Dedifferentiated amniotic fluid mesenchymal stem cell (primary cell): ENCODE results near the gene EWSR1.
A peak's percentile ranks its signal among the peaks of the same experiment; 100 is the strongest.
"Not testable (repeated sequence)": the region's sequence is repeated elsewhere in the genome, so short reads cannot be mapped to it uniquely, and the experiment has no call there.

Experiments
- DNase-seq: peaks from one replicate; pipeline ENCODE4 v3.0.0-alpha.2; 2016; ENCODE audit errors: extremely low spot score

The EWSR1 gene

GRCh38 chr22:29245626-29246385 lies 22.3 kb upstream of the EWSR1 start:
- DNase-seq, result peak; percentile 56

GRCh38 chr22:29247891-29248290 lies 20.2 kb upstream of the EWSR1 start:
- DNase-seq, result not testable (repeated sequence)

- no peak for DNase-seq
These were observed 16.8 kb upstream of the EWSR1 start for GRCh38 chr22:29251265-29251664.

- no peak for DNase-seq
These were observed 15.8 kb upstream of the EWSR1 start for GRCh38 chr22:29251981-29252911.

DNA sequence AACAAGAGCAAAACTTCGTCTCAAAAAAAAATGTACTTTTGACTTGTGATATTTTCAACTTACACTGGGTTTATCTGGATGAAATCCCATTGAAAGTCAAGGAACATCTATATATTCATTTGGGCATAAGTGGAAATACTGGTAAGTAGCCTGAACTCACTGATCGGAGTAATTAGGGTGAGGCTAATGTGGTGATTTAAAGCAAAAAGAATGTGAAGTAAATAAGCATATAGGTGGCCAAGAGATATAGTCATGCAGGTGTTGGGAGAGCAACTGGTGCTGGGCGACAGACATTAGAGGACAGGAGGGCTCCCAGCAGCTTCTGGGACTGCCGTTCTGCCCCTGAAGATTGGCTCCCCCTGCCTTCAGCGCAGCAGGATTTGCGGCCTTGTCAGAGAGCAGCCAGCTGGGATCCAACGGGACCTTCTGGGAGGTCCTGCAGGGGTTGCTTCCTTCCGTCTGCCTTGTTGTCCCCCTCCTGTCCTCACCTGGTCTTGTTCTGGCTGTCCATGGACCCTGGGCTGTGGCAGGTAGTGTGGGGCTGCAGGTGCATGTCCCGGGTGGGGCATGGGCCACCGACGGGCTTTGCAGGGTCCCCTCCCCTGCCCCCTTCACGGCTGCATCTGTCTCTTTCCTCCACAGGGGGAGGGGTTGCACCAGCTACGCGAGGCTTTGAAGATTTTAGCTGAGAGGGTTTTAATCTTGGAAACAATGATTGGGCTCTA lies 14.3 kb upstream of the EWSR1 start:
- DNase-seq, result no peak

- no peak for DNase-seq
These were observed 13.8 kb upstream of the EWSR1 start for GRCh38 chr22:29254286-29254660.

DNA sequence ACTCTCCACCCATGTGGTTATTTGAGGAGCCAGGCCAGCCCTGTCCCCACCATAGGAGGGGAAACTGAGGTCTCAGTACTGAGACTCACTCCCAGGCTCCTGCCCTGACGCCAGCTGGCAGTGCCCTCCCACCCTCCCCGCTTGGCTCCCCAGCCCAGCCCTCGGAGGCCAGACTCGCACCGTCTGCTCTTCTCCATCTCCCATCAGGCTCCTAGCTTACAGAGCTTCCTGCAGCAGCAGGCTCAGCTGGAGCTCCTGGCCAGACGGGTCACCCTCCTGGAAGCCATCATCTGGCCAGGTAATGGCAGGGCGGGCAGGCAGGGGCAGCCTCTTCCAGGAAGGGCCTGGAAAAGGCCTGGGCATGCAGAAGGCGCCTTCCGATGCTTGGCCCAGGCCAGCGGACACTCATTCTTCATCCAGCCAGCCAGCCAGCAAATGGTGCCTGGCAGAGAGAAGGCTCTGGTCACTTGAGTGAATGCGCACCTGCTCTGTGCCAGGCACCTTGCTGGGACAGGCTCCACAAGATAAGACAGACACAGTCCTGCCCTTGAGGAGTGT lies 12.9 kb upstream of the EWSR1 start:
- no peak for DNase-seq

DNA sequence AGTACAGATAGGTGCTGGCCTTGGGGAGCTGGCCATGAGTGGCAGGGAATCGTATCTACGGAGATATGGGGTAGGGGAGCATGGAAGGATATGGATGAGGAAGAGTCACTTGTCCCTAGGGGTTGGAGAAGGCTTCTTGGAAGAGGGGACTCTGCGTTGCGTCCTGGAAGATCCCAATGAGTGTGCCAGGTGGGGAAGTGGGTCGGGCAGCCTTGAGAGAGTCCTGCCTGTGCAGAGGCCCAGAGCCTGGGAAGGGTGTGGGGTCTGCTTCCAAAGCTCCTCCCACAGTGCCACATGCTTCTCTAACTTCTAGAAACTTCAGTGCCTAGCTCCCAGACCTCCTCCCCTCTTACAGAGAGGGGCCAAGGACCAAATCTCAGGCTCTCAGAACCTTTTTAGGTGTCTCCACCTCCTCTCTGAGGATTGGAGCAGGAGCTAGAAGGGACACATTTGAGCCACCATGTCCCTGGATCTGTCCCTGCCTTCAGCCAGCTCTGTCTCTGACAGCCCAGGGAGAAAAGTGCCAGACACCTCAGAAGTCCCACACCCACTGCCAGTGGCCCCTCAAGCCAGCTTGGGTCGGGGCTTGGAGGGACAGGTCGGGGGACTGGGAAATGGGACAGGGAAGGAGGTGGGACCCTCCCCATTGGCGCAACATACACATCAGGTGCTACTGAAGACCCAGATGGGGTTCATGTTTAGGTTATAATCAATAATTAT lies 11.3 kb upstream of the EWSR1 start:
- no peak for DNase-seq

- DNase-seq, result no peak
These were observed 10.3 kb upstream of the EWSR1 start for GRCh38 chr22:29257751-29258181.

DNA sequence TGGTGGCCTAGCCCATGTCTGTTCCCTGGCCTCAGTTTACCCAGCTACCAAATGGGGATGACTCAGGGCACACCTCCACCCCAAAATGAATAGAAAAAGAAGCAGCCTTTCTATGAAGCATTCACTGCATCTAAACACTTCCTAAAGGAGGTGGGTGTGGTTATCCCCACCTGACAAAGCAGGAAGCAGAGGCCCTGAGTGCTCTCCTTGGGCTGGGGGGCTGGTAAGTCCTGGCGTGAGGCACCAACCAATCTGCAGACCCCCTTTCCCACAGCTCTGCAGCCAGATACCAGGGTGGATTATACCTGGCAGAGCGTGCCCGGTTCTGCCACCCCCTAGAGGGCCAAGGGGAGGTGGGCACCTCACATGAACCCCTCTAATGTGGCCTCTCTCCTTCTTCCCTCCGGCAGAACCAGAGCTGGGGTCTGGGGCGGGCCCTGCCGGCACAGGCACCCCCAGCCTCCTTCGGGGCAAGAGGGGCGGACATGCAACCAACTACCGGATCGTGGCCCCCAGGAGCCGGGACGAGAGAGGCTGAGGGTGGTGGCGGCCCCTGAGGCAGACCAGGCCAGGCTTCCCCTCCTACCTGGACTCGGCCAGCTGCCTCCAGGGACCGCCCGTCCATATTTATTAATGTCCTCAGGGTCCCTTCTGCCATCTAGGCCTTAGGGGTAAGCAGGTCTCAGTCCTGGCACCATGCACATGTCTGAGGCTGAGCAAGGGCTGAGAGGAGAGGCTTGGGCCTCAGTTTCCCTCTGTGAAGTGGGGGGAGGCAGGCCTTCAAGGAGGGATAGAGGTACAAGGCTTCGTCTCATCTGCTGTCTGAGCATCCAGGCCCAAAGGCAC lies 9.4 kb upstream of the EWSR1 start:
- no peak for DNase-seq

DNA sequence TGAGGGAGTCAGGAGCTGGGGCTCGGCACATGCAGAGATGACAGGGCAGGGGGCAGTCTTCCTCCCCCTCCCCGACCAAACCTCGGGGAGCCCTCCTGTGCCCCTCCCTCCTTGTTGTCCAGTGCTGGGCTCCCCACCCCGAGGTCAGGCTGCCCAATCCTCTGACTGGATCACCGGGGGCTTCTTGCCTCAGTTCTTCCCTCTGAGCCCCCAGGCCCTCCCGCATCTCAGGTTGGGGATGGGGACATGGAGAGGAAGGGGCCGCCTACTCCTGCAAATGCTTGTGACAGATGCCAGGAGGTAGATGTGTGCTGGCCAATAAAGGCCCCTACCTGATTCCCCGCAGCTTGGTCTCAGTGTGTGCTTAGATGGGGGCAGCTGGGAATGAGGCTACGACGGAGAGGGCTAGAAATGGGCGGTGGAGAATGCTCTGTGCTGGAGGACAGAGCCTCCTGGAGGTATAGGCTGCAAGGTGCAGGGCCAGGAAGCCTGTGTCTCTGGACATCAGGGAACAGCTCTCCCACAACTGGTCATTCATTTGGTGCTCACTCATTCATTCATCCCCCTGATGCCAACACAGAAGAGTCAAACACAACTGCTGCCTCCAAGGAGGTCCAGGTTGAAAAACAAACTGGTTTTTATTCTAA lies 8.7 kb upstream of the EWSR1 start:
- no peak for DNase-seq

GRCh38 chr22:29260031-29260560 lies 8.0 kb upstream of the EWSR1 start:
- no peak for DNase-seq

- no peak for DNase-seq
These were observed 7.3 kb upstream of the EWSR1 start for GRCh38 chr22:29260601-29261315.

DNA sequence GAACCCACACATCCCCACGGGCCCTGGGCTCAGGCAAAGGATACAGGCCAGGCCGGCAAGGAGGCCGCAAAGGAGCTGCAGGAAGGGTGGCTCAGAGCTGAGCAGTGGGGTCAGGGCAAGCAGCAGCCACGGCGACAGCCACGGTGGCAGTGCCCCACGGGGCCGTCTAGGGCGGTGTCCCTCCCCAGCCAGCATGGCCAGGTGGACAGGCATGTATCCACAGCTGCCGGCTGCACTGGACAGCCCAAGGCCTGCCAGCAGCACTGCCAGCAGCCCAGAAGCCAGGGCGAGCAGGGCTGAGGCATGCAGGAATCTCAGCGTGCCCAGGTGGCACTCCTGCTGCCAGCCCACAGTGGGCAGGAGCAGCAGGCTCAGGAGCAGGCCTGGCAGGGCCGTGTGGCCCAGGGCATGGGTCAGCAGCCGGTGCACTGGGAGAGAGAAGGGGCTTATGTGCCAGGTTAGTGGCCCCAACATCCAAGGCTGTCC lies 4.2 kb upstream of the EWSR1 start:
- no peak for DNase-seq

DNA sequence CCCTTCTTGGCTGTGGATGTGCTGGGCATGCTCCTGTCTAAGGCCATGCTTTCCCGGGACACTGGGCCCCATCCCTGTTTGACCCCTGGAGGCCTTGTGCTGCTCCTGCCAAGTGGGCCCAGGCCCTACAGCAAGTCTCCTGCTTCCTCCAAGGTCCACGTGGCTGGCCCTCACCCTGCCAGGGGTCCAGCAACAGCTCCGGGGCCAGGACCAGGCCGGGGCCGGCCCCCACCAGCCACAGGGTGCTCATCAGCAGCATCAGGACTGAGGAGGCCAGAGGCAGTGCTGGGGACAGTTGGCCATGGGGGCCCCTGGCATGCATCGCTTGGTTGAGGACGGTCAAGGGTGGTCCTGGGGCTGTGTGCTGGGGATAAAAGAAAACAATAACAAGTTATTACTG lies 2.8 kb upstream of the EWSR1 start:
- DNase-seq, result no peak

DNA sequence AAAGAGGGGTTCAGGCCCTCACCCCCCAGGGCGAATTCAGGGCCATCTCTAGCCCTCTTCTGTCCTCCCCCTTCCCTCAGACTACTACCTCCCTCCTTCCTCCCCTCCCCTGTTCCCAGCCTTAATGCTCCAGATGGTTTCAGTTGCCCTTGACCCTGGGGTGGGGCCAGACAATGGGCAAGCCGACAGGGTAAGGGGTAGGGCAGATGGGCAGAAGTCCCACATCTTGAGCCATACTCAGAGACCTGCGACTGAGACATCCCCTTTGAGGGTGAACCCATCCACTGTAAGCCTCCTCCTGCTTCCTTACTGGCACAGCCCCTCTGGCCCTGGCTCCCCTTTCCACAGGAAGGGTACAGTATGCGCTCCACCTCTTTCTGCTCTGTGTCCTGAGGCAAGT lies 2.1 kb upstream of the EWSR1 start:
- no peak for DNase-seq

DNA sequence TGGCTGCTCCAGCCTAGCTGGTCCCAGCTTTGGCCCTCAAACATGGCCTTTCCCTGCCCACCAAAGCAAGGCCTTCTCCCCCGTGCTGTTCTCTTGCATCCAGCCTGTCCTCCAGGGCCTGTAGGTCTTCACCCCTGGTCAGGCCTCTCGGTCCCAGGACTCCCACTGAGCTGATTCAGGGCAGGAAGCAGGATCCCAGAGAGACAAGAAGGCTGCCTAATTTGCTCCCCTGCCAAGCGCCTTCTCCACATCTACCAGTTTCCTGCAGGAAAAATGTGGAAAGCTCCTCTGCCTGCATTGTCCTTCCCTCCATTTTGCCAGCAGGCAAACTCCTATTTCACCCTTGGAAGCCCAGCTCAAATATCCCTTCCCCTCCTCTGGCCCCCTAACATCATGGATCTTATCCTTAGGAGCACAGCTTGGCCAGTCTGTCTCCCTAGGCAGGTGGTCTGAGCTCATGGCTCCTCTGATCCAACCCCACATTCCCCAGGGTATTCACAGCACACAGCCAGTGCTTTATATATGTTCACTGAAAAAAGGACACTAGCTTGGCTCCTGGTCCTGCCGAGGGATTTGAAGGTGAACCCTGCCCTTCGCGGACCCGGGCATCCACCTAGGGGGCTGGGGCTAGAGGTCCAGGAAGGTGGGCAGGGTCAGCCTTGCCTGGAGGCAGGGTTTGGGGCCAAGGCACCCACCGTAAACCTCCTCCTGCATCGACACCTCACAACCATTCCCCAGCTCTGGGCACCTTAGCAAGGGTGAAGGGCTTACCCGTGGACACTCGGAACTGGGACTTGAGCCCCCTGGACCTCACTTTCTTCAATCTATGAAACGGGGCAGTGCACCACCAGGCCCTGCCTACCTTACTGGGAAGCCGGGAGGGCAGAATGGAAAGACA lies 1.3 kb upstream of the EWSR1 start:
- DNase-seq, result no peak

DNA sequence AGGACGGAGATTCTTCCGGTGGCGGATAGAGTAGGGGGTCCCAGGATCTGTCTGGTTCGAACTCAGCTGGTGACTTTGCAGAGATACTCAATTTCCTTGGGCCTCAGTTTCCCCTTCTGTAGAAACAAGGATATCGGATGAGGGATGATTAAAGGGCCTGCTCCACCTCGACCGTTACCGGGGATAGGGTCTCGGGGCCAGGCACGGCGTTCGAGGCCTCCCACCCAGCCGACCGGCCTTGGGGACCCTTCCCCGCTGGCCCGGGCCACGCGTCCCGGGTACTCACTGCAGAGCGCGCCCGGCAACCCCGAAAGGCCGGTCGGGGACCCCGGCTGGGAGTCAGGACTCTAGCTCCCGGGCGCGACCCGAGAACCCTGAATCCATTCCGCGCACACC lies 608 bp upstream of the EWSR1 start:
- no peak for DNase-seq
